Liver (tissue), 3 donors: ENCODE measurements around the gene ARHGAP10.
"Not testable (repeated sequence)": the region's sequence is repeated elsewhere in the genome, so short reads cannot be mapped to it uniquely, and the experiment has no call there.

ENCODE experiments used
- ATF3 ChIP-seq: IDR thresholded peaks from 2 replicates; pipeline ENCODE4 v1.6.1; 2016; ENCODE audit warnings: antibody characterized with exemption
- CTCF ChIP-seq: fragments of 150-350 bp; IDR thresholded peaks from 2 replicates; pipeline ENCODE4 v1.5.1; 2017; ENCODE audit warnings: improper control_type of control experiment, low read depth, low read length; ENCODE audit not compliant: missing input control
- EGR1 ChIP-seq, 2 donors: IDR thresholded peaks; 2 replicates each; pipeline ENCODE4 v1.6.1; 2016 to 2018; ENCODE audit warnings: antibody characterized with exemption in 2 of 2, low read depth in 2 of 2
- GABPA ChIP-seq, 2 donors: IDR thresholded peaks in 1 of 2; conservative IDR thresholded peaks in 1 of 2; 2 replicates each; pipeline ENCODE4 v1.6.1; 2016; ENCODE audit warnings: antibody characterized with exemption in 2 of 2, mild to moderate bottlenecking in 1 of 2, moderate library complexity in 1 of 2
- JUND ChIP-seq, 2 donors: IDR thresholded peaks; 2 replicates each; pipeline ENCODE4 v1.6.1; 2016; ENCODE audit warnings: antibody characterized with exemption in 2 of 2
- NR2F2 ChIP-seq: IDR thresholded peaks from 2 replicates; pipeline ENCODE4 v1.6.1; 2016; ENCODE audit warnings: antibody characterized with exemption
- RAD21 ChIP-seq, 2 donors: IDR thresholded peaks; 2 replicates each; pipeline ENCODE4 v1.6.1; 2016; ENCODE audit warnings: antibody characterized with exemption in 2 of 2, mild to moderate bottlenecking in 2 of 2
- REST ChIP-seq: IDR thresholded peaks from 2 replicates; pipeline ENCODE4 v1.6.1; 2016; ENCODE audit warnings: antibody characterized with exemption, mild to moderate bottlenecking
- SP1 ChIP-seq: IDR thresholded peaks from 2 replicates; pipeline ENCODE4 v1.6.1; 2018; ENCODE audit warnings: antibody characterized with exemption, mild to moderate bottlenecking
- TAF1 ChIP-seq: conservative IDR thresholded peaks from 2 replicates; pipeline ENCODE4 v1.6.1; 2016; ENCODE audit warnings: antibody characterized with exemption, mild to moderate bottlenecking
- YY1 ChIP-seq: IDR thresholded peaks from 2 replicates; pipeline ENCODE4 v1.6.1; 2016; ENCODE audit warnings: antibody characterized with exemption, mild to moderate bottlenecking
- TF ChIP-seq, protein P1 (sequence below): IDR thresholded peaks from 2 replicates; pipeline ENCODE4 v1.6.1; 2016; ENCODE audit warnings: antibody characterized with exemption
- donor health status: healthy.
- donor health status: healthy.

- not testable (repeated sequence) for TF ChIP-seq CTCF; JUND (IDR thresholded peaks at IDR 0.05); RAD21 (IDR thresholded peaks at IDR 0.05); SP1; ATF3; EGR1 (IDR thresholded peaks at IDR 0.05; ENCODE audit: low read depth in 2 of 2); REST; YY1; GABPA (IDR thresholded peaks at IDR 0.05 in 1 of 2, conservative IDR thresholded peaks at IDR 0.05 in 1 of 2); TAF1; NR2F2
- TF ChIP-seq, protein P1, sequence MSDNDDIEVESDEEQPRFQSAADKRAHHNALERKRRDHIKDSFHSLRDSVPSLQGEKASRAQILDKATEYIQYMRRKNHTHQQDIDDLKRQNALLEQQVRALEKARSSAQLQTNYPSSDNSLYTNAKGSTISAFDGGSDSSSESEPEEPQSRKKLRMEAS, result not testable (repeated sequence)
Observed at GRCh38 chr4:147912106-147912505, 180.2 kb downstream of the ARHGAP10 start.
